ENCODE measurements around the gene TMEM140. TPM values are rescaled to one million over a fixed set of nuclear protein-coding genes. Genes with fewer than 3 reads are reported as not detected.

The TMEM140 gene
- total RNA-seq, 2 donors from 2014 or later: 4.0 to 9.6 TPM

- intact Hi-C loops (cut with DNase I): no loop called here
- 80 to 85% methylated on average over 1 of the region's 1 CpG for WGBS, 2 donors
These were observed 18.9 kb upstream of the TMEM140 start for GRCh38 chr7:135128931-135129330.

GRCh38 chr7:135129579-135129978 lies 18.3 kb upstream of the TMEM140 start:
- no peaks in the 10 kb centered on the region for H3K27me3 ChIP-seq
- no peaks in the 10 kb centered on the region for H3K9me3 ChIP-seq
- intact Hi-C loops (cut with DNase I): no loop called here
- DNase-seq (no peak), ATAC-seq (no peak)
- no peaks in the 10 kb centered on the region for H3K4me1 ChIP-seq
- no peak overlapping the region for H3K4me3 ChIP-seq
- no peaks in the 10 kb centered on the region for H3K36me3 ChIP-seq (replicated peaks in 1 of 2; ENCODE audit: insufficient read depth in 1 of 2, low read depth in 2 of 2)
- no peak overlapping the region for H3K27ac ChIP-seq
- TF ChIP-seq POLR2A (IDR thresholded peaks at IDR 0.05) (no peak), CTCF (IDR thresholded peaks at IDR 0.05) (no peak)

More at GRCh38 chr7:135128931-135129330, 18.9 kb upstream of the TMEM140 start:
- Histone ChIP-seq H3K27me3 (no peaks in the 10 kb centered on the region), H3K27ac (no peak overlapping the region), H3K4me1 (no peaks in the 10 kb centered on the region), H3K4me3 (no peak overlapping the region), H3K9me3 (no peaks in the 10 kb centered on the region), H3K36me3 (replicated peaks in 1 of 2; ENCODE audit: insufficient read depth in 1 of 2, low read depth in 2 of 2) (no peaks in the 10 kb centered on the region)
- TF ChIP-seq CTCF (IDR thresholded peaks at IDR 0.05): no peak
- TF ChIP-seq POLR2A (IDR thresholded peaks at IDR 0.05): no peak
- ATAC-seq (no peak), DNase-seq (no peak)

- Histone ChIP-seq H3K36me3 (replicated peaks in 1 of 2; ENCODE audit: insufficient read depth in 1 of 2, low read depth in 2 of 2) (no peaks in the 10 kb centered on the region), H3K27me3 (no peaks in the 10 kb centered on the region), H3K4me1 (peaks cover 23% of the 10 kb centered on the region), H3K9me3 (no peaks in the 10 kb centered on the region), H3K4me3 (no peak overlapping the region), H3K27ac (no peak overlapping the region)
- ATAC-seq (no peak), DNase-seq (no peak)
- TF ChIP-seq POLR2A (IDR thresholded peaks at IDR 0.05) (no peak), CTCF (IDR thresholded peaks at IDR 0.05) (no peak)
- intact Hi-C loops (cut with DNase I): no loop called here
- WGBS, 2 donors: 76 to 95% methylated on average over 2 to 3 of the region's 3 CpGs
These were observed 3.8 kb upstream of the TMEM140 start for GRCh38 chr7:135143885-135144668.

- ATAC-seq (peak; percentile 54), DNase-seq (peak in 1 of 4 donors; percentile 16)
- Histone ChIP-seq H3K4me1 (peaks cover 44% of the 10 kb centered on the region), H3K36me3 (replicated peaks in 1 of 2; ENCODE audit: insufficient read depth in 1 of 2, low read depth in 2 of 2) (no peaks in the 10 kb centered on the region), H3K27me3 (no peaks in the 10 kb centered on the region), H3K4me3 (no peak overlapping the region), H3K9me3 (no peaks in the 10 kb centered on the region), H3K27ac (peak overlapping the region; percentile 89 to 96 (median 91))
- no peak for TF ChIP-seq CTCF (IDR thresholded peaks at IDR 0.05)
- no peak for TF ChIP-seq POLR2A (IDR thresholded peaks at IDR 0.05)
- WGBS, 2 donors: 0 to 1% methylated on average over 6 of the region's 6 CpGs
- intact Hi-C loops (cut with DNase I): no loop called here
These were observed 452 bp upstream of the TMEM140 start for GRCh38 chr7:135147341-135147898.
